ENCODE measurements around the gene HSBP1L1.
"Not testable (repeated sequence)": the region's sequence is repeated elsewhere in the genome, so short reads cannot be mapped to it uniquely, and the experiment has no call there.

The HSBP1L1 gene

GRCh38 chr18:79987566-79987965 lies 23.1 kb downstream of the HSBP1L1 start:
- DNase-seq: no peak

DNA sequence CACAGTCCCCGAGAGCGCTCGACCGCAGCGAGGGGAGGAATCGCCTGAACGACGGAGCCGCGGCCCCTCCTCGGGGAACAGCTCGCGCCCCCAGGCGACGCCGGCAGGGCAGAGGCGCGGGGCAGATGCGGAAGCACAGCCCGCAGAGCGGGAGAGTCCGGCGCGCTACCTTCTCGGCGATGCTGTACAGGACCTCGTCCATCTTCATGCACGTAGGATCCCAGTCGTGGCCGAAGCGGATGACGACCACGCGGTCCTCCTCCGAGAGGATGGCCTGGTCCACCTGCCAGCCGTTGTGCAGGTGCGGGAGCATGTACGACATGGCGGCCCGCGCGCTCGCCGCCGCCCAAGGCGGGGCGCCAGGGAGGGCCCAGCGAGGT lies 23.6 kb downstream of the HSBP1L1 start:
- no peak for DNase-seq

GRCh38 chr18:79988451-79989194 lies 24.2 kb downstream of the HSBP1L1 start, which contains the start of gene TXNL4A:
Gene TXNL4A, minus strand, starts transcription at chr18:79988563. Its CDS starts 171 bp downstream, at chr18:79988392.
- DNase-seq: no peak

DNA sequence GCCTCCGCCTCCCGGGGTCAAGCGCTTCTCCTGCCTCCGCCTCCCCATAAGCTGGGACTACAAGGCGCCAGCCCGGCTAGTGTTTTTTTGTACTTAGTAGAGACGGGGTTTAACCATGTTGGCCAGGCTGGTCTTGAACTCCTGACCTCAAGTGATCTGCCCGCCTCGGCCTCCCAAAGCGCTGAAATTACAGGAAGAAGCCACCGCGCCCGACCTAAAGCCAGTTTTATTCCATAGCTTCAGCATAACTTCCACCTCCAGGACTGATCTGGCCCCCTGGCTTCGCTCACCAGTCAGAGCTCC lies 24.7 kb downstream of the HSBP1L1 start:
- no peak for DNase-seq

GRCh38 chr18:79991494-79991893 lies 27.1 kb downstream of the HSBP1L1 start:
- DNase-seq: no peak

DNA sequence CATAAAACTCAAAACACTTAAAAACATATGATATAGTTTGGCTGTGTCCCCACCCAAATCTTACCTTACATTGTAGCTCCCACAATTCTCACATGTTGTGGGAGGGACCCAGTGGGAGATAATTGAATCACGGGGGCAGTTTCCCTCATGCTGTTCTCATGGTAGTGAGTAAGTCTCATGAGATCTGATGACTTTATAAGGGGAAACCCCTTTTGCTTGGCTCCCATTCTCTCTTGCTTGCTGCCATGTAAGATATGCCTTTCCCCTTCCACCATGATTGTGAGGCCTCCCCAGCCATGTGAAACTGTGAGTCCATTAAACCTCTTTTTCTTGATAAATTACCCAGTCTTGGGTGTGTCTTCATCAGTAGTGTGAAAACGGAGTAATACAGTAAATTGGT lies 35.3 kb downstream of the HSBP1L1 start:
- not testable (repeated sequence) for DNase-seq

GRCh38 chr18:80000877-80001276 lies 36.4 kb downstream of the HSBP1L1 start:
- no peak for DNase-seq

DNA sequence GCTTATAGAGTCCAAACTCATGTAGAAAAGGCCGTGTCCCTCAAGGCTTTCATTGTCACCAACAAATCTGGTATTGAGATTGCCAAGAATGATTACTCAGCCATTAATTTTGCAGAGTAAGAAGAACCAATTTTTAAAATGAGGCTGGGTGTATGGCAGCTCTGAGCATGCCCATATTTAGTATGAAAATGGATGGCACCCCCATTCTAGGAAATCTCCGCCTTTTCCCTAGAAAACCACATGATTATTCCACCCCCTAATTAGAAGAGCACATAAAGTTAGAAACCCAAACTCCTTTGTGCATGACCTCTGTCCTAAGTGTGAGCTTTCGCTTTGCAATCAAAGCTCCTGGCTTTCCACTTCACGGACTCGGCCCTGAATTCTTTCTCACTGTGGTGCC lies 38.0 kb downstream of the HSBP1L1 start:
- no peak for DNase-seq

DNA sequence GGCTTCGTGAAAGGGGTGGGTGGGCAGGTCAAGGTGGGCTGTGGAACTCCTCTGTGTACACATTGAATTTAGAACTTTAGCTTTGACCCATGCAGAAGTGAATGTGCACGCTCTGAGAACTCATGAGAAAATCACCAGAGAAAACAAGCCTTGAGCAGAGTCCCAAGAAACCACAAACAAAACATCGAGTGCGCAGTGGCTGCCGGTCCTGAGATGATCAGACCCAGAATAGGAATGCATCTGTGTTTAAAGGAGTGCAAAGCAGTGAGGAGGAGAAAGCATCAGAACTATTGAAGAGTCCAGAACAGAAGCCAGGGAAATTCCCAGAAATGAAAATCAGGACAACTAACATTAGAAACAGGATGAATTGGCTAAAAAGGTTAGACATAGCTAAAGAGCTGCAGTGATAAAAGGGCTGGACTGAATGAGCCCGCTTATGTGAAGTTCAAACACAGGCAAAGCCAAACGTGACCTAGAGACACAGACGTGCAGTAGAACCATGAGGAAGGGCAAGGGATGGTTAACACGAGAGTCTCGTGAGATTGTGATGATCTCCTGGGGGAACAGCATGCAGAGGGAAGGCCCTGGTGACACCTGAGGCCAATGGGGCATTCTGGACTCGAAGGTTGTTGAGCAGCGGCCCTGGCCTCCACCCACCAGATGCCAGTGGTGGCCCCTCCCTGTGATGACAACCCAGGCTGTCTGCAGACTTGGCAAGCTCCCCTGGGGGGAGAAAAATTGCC lies 40.3 kb downstream of the HSBP1L1 start:
- DNase-seq: no peak

DNA sequence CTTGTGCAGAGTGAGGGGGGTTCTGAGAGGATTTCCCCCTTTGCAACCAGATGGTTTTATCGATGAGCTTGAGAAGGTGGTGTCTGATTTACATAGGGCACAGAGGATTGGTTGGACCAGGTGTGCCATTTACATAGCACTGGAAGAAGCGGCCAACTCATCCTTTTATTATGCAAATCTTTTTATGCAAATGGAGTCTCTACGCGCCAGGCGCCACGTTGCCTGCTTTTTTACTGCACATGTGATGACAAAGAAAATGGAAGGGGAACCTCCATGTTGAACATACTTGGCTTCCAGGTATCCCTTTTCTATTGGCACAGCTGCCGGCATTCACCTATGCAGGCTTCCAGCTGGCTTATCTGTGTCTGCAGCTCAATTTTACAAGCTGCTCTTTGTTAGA lies 42.3 kb downstream of the HSBP1L1 start:
- no peak for DNase-seq

GRCh38 chr18:80009661-80010550 lies 45.5 kb downstream of the HSBP1L1 start:
- no peak for DNase-seq

DNA sequence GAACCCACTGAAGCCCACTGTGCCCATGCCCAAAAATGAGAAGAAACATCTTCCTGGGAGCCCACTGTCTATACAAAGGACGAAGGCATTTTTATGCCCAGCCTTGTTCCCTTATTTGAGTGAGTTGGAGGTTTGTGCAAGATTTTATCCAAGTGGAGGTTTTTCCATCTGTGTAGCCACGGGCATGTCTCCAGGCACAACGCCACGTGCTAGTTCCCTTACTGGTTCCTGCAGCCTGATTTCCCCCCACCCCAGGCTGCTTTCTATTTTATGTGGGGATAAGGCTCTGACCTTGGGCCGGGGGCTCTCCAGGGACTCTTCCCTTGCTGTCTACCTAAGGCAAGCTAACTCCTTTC lies 46.1 kb downstream of the HSBP1L1 start:
- no peak for DNase-seq

GRCh38 chr18:80011496-80012137 lies 47.2 kb downstream of the HSBP1L1 start:
- not testable (repeated sequence) for DNase-seq

- DNase-seq: no peak
Measured at GRCh38 chr18:80012714-80013113, 48.3 kb downstream of the HSBP1L1 start.
